Lower leg skin (tissue), 4 donors: ENCODE data around the gene AHCYL1. TPM values are rescaled to one million over a fixed set of nuclear protein-coding genes. Genes with fewer than 3 reads are reported as not detected.

Experiments
- DNase-seq, 2 donors: peaks; one replicate each; pipeline ENCODE4 v3.0.0-alpha.2; 2019; ENCODE audit warnings: low spot score in 2 of 2
- H3K4me3 ChIP-seq: fragments of 200-600 bp; sonication (generic); 2 replicates; pipeline ENCODE4 v1.5.1; 2017; ENCODE audit warnings: mild to moderate bottlenecking, low read depth; ENCODE audit not compliant: poor library complexity, severe bottlenecking
- POLR2A ChIP-seq, 2 donors: fragments of 450-650 bp; IDR thresholded peaks; one replicate each; pipeline ENCODE4 v1.6.1; 2016 to 2017; ENCODE audit warnings: antibody characterized with exemption in 2 of 2, mild to moderate bottlenecking in 1 of 2, moderate library complexity in 1 of 2
- WGBS, 2 donors: methylation state at CpG; one replicate each; pipeline ENCODE4 v1.1.5; 2018; 5-methylcytosine and 5-hydroxymethylcytosine counted together
- intact Hi-C: fragments of 100-400 bp; cut with DNase I; formaldehyde crosslinking; loops from one replicate; pipeline ENCODE4 v1.15.0; 2023; ENCODE audit warnings: low total_unique reads
- total RNA-seq, 4 donors: library from RNA; depleted of rRNA; stranded (reverse); fragments of >200 nt; gene quantifications; one replicate each; pipeline ENCODE4 v1.1.0, GENCODE V29; 2016
- TF ChIP-seq, protein P1 (sequence below), 3 donors: fragments of 450-650 bp; IDR thresholded peaks; one replicate each; pipeline ENCODE4 v1.5.1; 2016; ENCODE audit warnings: antibody characterized with exemption in 3 of 3, mild to moderate bottlenecking in 3 of 3, moderate library complexity in 2 of 3

Gene AHCYL1
- total RNA-seq, 4 donors from 2014 or later, result 42.3 to 54.4 (median 47.8) TPM

- no peak for DNase-seq
- WGBS, 2 donors, result 93 to 96% methylated on average over 7 of the region's 7 CpGs
- no peak for TF ChIP-seq POLR2A (IDR thresholded peaks at IDR 0.05)
- TF ChIP-seq, protein P1, sequence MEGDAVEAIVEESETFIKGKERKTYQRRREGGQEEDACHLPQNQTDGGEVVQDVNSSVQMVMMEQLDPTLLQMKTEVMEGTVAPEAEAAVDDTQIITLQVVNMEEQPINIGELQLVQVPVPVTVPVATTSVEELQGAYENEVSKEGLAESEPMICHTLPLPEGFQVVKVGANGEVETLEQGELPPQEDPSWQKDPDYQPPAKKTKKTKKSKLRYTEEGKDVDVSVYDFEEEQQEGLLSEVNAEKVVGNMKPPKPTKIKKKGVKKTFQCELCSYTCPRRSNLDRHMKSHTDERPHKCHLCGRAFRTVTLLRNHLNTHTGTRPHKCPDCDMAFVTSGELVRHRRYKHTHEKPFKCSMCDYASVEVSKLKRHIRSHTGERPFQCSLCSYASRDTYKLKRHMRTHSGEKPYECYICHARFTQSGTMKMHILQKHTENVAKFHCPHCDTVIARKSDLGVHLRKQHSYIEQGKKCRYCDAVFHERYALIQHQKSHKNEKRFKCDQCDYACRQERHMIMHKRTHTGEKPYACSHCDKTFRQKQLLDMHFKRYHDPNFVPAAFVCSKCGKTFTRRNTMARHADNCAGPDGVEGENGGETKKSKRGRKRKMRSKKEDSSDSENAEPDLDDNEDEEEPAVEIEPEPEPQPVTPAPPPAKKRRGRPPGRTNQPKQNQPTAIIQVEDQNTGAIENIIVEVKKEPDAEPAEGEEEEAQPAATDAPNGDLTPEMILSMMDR (IDR thresholded peaks at IDR 0.05), result no peak
- H3K4me3 ChIP-seq, result no peak overlapping the region
- intact Hi-C loops, result no loop called here
Measured at GRCh38 chr1:110060662-110061060, 76.1 kb downstream of the AHCYL1 start.

DNA sequence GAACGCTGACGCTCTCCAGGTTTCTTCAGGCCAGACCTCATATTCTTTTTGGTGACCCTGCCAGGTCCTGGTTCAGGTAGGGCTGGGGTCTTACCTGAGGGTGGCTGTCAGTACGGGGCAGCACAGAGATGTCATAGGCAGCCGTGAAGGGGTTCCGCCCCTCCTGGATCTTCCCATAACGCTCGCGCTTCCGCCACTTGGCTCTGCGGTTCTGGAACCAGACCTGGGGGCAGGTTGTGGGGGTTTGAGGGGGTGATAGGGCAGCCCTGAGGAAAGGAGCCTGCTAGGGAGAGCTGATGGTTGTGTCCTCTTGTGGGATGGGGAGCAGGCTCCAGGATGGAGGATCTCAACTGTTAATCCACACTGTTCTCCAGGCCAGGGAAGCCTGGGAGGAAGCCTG is 76.8 kb downstream of the AHCYL1 start:
- WGBS, 2 donors, result 96 to 98% methylated on average over 10 of the region's 10 CpGs

DNA sequence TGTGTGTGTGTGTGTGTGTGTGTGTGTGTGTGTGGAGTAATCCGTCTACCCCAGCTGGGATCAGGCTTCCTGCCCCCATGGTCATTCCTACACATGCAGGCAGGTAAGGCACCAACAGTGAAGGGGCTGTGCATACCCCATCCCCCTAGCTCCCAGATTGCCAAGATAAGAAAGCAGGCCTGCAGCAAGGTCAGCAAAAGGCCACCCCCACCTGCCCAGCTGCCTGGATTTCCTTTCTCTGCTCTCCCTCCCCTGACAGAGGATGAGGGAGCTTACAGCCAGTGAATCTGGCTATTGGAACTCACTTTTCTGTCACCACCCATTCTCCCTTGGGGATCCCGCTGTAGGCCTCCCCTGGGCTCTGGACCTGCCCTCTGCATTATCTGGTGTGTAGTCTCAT is 78.0 kb downstream of the AHCYL1 start:
- DNase-seq, result no peak
- 86 to 97% methylated on average over 2 of the region's 2 CpGs for WGBS, 2 donors
- TF ChIP-seq, protein P1 (IDR thresholded peaks at IDR 0.05), result no peak
- TF ChIP-seq POLR2A (IDR thresholded peaks at IDR 0.05), result no peak
- no peak overlapping the region for H3K4me3 ChIP-seq
- intact Hi-C loops, result no loop called here

More for the DNA sequence above, 76.8 kb downstream of the AHCYL1 start:
- H3K4me3 ChIP-seq, result no peak overlapping the region
- no peak for DNase-seq
- intact Hi-C loops, result no loop called here
- no peak for TF ChIP-seq POLR2A (IDR thresholded peaks at IDR 0.05)
- TF ChIP-seq, protein P1 (IDR thresholded peaks at IDR 0.05), result no peak

DNA sequence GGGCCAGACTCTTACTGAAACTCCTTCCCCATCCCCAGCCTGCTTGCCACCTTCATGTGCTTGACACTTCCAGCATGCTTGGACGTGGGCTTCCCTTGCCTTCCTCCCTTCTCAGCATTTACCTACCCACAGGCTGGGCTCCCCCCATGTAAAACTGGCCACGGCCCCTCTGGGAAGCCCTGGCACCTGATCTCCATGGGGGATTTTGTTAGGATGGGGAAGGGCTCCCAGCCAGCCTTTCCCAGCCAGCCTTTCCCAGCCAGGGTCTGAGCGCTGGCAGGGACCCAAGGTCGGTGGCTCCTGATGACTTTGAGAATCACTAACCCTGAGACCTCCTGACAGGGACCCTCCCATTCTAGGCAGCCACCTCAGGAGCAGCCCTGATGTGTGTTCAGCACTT is 79.2 kb downstream of the AHCYL1 start:
- no peak overlapping the region for H3K4me3 ChIP-seq
- intact Hi-C loops, result no loop called here
- WGBS, 2 donors, result 37 to 53% methylated on average over 4 of the region's 4 CpGs
- no peak for TF ChIP-seq POLR2A (IDR thresholded peaks at IDR 0.05)
- TF ChIP-seq, protein P1 (IDR thresholded peaks at IDR 0.05), result no peak
- DNase-seq, result no peak

DNA sequence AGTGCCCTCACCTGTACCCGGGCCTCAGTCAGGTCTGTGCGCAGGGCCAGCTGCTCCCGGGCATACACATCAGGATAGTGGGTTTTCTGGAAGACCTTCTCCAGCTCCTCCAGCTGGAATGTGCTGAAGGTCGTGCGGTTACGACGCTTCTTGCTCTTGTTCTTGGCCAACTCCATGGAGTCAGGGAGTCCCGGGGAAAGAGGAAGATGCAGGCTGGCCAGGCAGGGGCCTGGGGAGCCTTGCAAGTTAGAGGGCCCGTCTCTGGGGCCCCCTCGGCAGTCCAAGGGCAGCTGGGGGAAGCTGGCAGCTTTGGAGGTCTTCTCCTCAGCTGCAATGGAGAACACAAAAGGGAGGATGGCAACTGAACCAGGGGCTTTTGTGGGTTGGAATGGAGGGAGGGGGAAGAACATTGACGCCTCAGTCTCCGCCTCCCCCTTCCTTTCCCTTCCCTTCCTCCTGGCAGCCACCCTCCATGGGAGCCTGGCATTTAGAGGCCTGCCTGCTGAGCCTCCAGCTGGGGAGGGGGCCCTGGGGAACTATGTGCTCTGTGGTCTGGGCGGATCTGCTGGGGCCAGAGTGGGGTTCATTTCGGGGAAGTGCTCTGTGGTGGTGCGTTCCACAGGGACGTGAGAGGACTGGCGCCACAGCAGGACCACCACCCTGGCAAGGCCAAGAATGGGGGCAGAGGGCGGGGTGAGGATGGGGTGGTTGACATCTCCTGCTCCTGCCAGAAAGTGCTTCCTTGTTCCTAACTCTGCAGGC is 80.2 kb downstream of the AHCYL1 start:
- intact Hi-C loops, result no loop called here
- TF ChIP-seq POLR2A (IDR thresholded peaks at IDR 0.05), result no peak
- TF ChIP-seq, protein P1 (IDR thresholded peaks at IDR 0.05), result no peak
- H3K4me3 ChIP-seq, result no peak overlapping the region
- DNase-seq, result no peak
- WGBS, 2 donors, result 88 to 91% methylated on average over 17 to 18 of the region's 18 CpGs

- TF ChIP-seq POLR2A (IDR thresholded peaks at IDR 0.05), result no peak
- TF ChIP-seq, protein P1 (IDR thresholded peaks at IDR 0.05), result no peak
- no peak overlapping the region for H3K4me3 ChIP-seq
- WGBS, 2 donors, result 75 to 93% methylated on average over 2 to 5 of the region's 5 CpGs
- intact Hi-C loops, result no loop called here
- DNase-seq, result no peak
Measured at GRCh38 chr1:110065841-110066240, 81.3 kb downstream of the AHCYL1 start.
